Tibial nerve (tissue), 4 donors: Measurements from ENCODE around the gene UBL4B.

Experiments used
- EP300 ChIP-seq, 2 donors: sonication (generic); formaldehyde crosslinking; IDR thresholded peaks; one replicate each; pipeline ENCODE4 v1.6.1; 2017; ENCODE audit warnings: antibody characterized with exemption in 2 of 2, mild to moderate bottlenecking in 1 of 2
- TF ChIP-seq, protein P1 (sequence below), 5 experiments: fragments of 200-600 bp in 3 of 5; fragments of 450-650 bp in 2 of 5; sonication (generic) in 3 of 5; IDR thresholded peaks; one replicate each; pipeline ENCODE4 v1.5.1; 2016 to 2019; ENCODE audit warnings: antibody characterized with exemption in 5 of 5, mild to moderate bottlenecking in 3 of 5, moderate library complexity in 2 of 5

- TF ChIP-seq, protein P1, sequence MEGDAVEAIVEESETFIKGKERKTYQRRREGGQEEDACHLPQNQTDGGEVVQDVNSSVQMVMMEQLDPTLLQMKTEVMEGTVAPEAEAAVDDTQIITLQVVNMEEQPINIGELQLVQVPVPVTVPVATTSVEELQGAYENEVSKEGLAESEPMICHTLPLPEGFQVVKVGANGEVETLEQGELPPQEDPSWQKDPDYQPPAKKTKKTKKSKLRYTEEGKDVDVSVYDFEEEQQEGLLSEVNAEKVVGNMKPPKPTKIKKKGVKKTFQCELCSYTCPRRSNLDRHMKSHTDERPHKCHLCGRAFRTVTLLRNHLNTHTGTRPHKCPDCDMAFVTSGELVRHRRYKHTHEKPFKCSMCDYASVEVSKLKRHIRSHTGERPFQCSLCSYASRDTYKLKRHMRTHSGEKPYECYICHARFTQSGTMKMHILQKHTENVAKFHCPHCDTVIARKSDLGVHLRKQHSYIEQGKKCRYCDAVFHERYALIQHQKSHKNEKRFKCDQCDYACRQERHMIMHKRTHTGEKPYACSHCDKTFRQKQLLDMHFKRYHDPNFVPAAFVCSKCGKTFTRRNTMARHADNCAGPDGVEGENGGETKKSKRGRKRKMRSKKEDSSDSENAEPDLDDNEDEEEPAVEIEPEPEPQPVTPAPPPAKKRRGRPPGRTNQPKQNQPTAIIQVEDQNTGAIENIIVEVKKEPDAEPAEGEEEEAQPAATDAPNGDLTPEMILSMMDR (IDR thresholded peaks at IDR 0.05), result no peak
- no peak for TF ChIP-seq EP300 (IDR thresholded peaks at IDR 0.05)
Observed at GRCh38 chr1:110120960-110121561, 8.8 kb downstream of the UBL4B start.
